GM19193 (cell line): ENCODE results near the gene KNOP1.

ENCODE experiments used
- POLR2A ChIP-seq: IDR thresholded peaks from 4 replicates; pipeline ENCODE4 v1.6.1; 2011; ENCODE audit not compliant: insufficient read depth, insufficient read length; ENCODE audit errors: extremely low read depth

The KNOP1 gene

GRCh38 chr16:19654147-19654546, 63.9 kb downstream of the KNOP1 start:
- TF ChIP-seq POLR2A, result no peak
